Omental fat pad (tissue), 4 donors: ENCODE measurements around the gene SLC51A. TPM values are rescaled to one million over a fixed set of nuclear protein-coding genes. Genes with fewer than 3 reads are reported as not detected.

Source experiments
- ATAC-seq: fragments of 150-250 bp; one replicate; pipeline ENCODE4 v1.9.1; 2016; ENCODE audit warnings: mild to moderate bottlenecking, moderate library complexity; ENCODE audit not compliant: low FRiP score
- DNase-seq: peaks from one replicate; pipeline ENCODE4 v3.0.0-alpha.2; 2019; ENCODE audit warnings: low spot score
- total RNA-seq, 4 donors: library from RNA; depleted of rRNA; stranded (reverse); fragments of >200 nt; gene quantifications; one replicate each; pipeline ENCODE4 v1.1.0, GENCODE V29; 2016
- TF ChIP-seq, protein P1 (sequence below), 3 donors: fragments of 450-650 bp; IDR thresholded peaks; one replicate each; pipeline ENCODE4 v1.5.1; 2016 to 2017; ENCODE audit warnings: antibody characterized with exemption in 3 of 3, mild to moderate bottlenecking in 3 of 3, moderate library complexity in 2 of 3

SLC51A gene
- total RNA-seq, 4 donors from 2014 or later: 0.65 TPM; not detected in 3

DNA sequence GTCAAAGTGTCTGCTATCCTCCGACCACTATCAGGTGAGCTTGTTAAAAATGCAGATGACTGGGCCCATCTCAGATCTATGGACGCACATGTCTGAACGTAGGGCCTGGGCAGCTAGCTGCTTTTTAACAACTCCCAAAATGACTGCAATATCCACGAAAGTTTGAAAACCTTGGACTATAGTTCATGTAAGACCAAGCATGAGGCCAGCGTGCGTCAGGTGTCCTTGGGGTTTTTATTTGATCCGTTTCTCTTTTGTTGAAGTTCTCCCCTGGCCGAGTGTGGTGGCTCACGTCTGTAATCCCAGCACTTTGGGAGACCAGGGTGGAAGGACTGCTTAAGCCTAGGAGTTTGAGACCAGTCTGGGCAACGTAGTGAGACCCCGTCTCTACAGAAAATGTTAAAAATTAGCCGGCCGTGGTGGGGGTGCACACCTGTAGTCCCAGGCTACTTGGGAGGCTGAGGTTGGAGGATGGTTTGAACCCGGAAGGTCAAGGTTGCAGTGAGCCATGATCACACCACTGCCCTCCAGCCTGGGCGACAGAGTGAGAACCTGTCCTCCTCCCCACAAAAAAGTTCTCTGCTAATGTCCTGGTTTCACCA is 9.5 kb downstream of the SLC51A start:
- ATAC-seq (no peak), DNase-seq (no peak)
- TF ChIP-seq, protein P1, sequence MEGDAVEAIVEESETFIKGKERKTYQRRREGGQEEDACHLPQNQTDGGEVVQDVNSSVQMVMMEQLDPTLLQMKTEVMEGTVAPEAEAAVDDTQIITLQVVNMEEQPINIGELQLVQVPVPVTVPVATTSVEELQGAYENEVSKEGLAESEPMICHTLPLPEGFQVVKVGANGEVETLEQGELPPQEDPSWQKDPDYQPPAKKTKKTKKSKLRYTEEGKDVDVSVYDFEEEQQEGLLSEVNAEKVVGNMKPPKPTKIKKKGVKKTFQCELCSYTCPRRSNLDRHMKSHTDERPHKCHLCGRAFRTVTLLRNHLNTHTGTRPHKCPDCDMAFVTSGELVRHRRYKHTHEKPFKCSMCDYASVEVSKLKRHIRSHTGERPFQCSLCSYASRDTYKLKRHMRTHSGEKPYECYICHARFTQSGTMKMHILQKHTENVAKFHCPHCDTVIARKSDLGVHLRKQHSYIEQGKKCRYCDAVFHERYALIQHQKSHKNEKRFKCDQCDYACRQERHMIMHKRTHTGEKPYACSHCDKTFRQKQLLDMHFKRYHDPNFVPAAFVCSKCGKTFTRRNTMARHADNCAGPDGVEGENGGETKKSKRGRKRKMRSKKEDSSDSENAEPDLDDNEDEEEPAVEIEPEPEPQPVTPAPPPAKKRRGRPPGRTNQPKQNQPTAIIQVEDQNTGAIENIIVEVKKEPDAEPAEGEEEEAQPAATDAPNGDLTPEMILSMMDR (IDR thresholded peaks at IDR 0.05): no peak

DNA sequence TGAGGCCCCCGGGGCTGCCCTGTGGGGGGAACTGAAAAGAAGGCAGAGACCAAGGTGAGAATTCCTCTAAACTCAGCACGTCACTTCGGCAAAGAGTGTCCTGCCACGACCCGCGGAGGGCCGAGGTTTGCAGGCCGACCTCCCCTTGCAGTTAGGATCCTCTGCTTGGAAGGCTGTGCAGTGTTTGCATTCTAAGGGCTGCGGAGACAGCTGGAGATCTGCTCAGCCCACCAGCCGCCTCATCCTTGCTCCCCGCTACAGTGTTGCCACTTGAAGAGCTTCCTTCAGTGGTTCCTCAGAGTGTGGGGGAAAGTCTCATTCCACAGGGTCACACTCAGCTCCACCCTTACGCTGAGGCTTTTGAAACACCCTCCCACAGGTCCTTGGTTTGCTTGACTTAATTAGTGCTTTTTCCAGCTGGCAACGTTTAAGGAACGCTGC is 10.8 kb downstream of the SLC51A start:
- peak; percentile 25 for ATAC-seq
- TF ChIP-seq, protein P1 (IDR thresholded peaks at IDR 0.05): no peak
- no peak for DNase-seq

DNA sequence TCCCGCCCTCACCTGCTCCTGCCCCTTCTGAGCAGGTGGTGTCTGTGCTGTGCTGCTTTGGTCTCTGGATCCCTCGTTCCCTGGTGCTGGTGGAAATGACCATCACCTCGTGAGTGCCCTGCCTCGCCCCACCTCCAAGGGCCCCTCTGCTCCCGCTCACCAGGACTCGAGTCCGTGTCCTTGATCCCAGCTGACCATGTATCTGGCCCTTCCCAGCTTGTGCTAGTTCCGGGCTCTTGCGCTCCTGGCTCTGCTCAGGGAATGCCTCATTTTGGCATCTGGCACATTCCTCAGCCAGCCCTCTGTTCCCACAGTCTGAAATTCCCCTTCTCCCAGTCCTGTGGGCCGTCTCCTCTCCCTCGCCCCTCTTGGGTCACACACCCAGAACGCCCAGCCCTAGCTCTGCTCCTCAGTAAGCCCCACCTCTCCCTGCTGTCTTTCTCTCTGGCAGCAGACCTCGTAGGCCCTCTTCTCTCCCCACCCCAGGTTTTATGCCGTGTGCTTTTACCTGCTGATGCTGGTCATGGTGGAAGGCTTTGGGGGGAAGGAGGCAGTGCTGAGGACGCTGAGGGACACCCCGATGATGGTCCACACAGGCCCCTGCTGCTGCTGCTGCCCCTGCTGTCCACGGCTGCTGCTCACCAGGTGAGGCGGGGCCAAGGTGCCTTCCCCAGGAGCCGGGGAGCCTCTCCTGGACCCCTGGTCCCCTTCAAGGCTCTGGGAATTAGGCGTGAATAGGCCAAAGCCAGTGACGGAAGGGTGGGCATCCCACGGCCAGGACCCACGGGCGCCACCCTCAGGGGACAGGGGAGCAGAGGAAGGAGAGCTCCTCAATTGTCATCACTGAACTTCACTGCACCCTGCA is 11.5 kb downstream of the SLC51A start:
- peak; percentile 18 for ATAC-seq
- DNase-seq: no peak
- TF ChIP-seq, protein P1 (IDR thresholded peaks at IDR 0.05): no peak

DNA sequence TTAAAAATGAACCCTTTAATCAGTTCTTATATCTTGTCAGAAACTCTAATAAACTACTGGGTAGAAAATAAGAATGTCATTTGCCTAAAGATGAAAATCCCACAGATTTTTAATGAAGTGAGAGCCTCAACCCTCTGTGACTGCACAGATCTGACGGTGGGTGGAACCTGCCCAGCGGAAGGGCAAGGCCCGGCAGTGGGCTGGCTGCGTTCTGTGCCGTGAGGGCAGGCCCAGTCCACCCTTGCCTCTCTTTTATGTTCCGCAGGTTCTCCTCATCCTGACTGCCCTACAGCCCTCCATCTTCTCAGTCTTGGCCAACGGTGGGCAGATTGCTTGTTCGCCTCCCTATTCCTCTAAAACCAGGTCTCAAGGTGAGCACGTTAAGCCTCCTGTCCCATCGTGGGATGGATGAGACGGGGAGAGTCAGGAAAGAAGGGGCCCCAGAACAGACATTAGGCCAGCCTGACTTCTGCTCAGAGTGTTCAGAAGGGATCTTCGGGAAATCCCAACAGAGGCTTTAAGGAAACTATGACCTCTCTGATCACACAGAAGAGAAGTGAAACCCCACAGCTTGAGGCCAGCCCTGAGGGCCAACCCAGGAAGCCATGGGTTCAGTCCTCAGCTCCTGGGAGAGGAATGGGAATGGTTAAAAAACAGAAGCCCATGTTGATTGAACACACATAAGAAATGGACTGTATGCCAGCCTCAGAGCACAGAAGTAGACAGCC is 16.0 kb downstream of the SLC51A start:
- DNase-seq: no peak
- ATAC-seq: no peak
- TF ChIP-seq, protein P1 (IDR thresholded peaks at IDR 0.05): no peak

DNA sequence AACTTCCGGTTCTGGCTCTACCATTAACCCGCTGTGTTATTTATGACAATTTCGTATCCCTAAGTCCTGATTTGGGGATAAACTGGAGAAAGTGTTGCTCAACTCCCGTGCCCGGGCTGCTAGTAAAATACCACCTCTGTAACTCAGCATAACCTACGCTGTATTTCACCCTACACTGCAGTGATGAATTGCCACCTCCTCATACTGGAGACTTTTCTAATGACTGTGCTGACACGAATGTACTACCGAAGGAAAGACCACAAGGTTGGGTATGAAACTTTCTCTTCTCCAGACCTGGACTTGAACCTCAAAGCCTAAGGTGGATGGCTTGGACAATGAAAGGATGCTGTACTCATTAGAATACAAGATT is 16.5 kb downstream of the SLC51A start:
- DNase-seq: no peak
- TF ChIP-seq, protein P1 (IDR thresholded peaks at IDR 0.05): no peak
- ATAC-seq: no peak

DNA sequence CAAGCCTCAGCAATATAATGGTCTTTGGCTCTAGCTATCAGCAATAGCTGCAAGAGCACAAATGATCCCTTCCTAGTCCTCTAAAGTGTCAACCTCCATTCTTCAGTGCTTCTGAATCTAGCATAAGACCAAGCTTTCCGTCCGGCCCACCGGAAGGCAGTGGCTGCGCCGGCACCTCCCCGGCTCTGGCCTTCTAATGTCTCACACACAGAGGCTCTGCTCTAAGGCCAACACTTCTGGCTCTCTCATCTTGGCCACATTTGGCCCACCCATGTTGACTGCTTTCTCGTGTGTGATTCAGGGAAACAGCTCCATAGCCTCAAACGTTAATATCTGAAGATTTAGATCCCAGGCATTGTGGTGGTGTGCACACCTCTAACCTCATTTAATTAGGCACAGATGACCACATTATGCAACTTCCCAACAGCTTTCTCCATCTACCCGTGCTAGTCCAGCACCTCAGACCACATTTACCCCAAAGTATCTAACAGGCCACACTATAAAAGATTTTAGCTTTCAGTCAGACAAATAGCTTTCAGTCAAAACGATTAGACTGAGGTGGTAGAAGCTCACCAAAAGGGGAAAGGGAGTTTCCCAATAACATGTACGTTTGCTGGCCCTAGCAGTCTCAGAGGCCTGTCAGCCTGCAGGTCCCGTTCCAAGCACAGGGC is 19.3 kb downstream of the SLC51A start:
- no peak for DNase-seq
- TF ChIP-seq, protein P1 (IDR thresholded peaks at IDR 0.05): no peak
- ATAC-seq: no peak
